Measurements from ENCODE around the gene SIPA1. TPM values are rescaled to one million over a fixed set of nuclear protein-coding genes. Genes with fewer than 3 reads are reported as not detected.

SIPA1 gene
- total RNA-seq, 1 experiment from 2014 or later: 105 TPM

DNA sequence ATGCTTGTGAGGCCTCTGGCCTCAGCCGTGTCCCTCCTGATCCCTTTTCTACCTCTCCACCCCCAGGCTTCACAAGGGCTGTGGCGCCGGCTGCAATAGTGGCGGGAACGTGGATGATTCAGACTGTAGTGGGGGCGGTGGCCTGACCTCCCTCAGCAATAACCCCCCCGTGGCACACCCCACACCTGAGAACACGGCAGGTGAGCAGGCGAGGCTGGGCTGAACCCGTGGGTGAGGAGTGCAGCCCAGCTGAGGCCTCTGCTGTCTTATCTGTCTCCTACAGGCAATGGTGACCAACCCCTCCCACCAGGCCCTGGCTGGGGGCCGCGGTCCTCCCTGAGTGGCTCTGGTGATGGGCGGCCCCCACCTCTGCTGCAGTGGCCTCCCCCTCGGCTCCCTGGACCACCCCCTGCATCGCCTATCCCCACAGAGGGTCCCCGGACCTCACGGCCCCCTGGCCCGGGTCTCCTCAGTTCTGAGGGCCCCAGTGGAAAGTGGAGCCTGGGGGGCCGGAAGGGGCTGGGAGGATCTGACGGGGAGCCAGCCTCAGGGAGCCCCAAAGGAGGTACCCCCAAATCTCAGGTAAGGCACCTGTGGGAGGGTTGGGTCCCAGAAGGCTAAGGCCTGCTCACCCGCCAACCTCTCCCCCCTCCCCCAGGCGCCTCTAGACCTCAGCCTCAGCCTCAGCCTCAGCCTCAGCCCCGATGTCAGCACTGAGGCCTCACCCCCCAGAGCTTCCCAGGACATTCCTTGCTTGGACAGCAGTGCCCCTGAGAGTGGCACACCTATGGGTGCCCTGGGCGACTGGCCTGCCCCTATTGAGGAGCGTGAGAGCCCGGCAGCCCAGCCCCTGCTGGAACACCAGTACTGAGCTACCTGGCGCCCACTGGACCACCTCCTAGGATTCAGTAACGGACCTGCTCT lies 1.5 kb upstream of the SIPA1 start:
- Histone ChIP-seq H3K9ac (ENCODE audit: low read length) (0 out of 2 replicates have a peak overlapping the region, but pooled peaks have one; percentile 83), H2AFZ (ENCODE audit: low read depth, low read length, poor library complexity, severe bottlenecking) (no peak overlapping the region), H3K4me1 (ENCODE audit: control insufficient read depth in 1 of 2, insufficient read depth in 2 of 2, low read length in 2 of 2) (peaks cover 11 to 27% of the 10 kb centered on the region in 2 experiments), H3K36me3 (ENCODE audit: control insufficient read depth in 1 of 2, insufficient read depth in 2 of 2, low read length in 2 of 2) (peaks cover 4 to 41% of the 10 kb centered on the region in 2 experiments; a peak in 3 of 4 replicates), H3K27ac (ENCODE audit: low read depth, low read length) (peak overlapping the region; percentile 97; the same call in 1 of the 2 replicates), H3K27me3 (ENCODE audit: insufficient read depth, low read length) (no peaks in the 10 kb centered on the region), H3K4me2 (ENCODE audit: low read length) (peak overlapping the region; percentile 87; the same call in 1 of the 2 replicates), H4K20me1 (ENCODE audit: insufficient read depth) (no peaks in the 10 kb centered on the region), H3K9me2 (ENCODE audit: insufficient read depth) (no peaks in the 10 kb centered on the region), H3K9me3 (ENCODE audit: control insufficient read depth in 1 of 2, insufficient read depth in 1 of 2, low read depth in 1 of 2, low read length in 2 of 2) (no peaks in the 10 kb centered on the region), H3K4me3 (replicated peaks in 1 of 2; ENCODE audit: low read depth in 1 of 2, low read length in 2 of 2) (no peak overlapping the region), H3K79me2 (ENCODE audit: insufficient read depth, low read length) (peaks cover 13% of the 10 kb centered on the region; the same call in 1 of the 2 replicates)
- ChIA-PET POLR2A (no interaction called here), CTCF (interaction anchor here (1.6 kb wide), 1 partner anchor 223 kb away, joined by 6 read pairs; no protein-coding TSS in a partner anchor), RAD21 (ENCODE audit: low non-redundant PET in 1 of 2, low total read pairs in 2 of 2, uncharacterized antibody in 2 of 2, unreplicated experiment in 2 of 2) (no interaction called here)
- no peak for TF ChIP-seq CTCF (IDR thresholded peaks at IDR 0.05 in 2 of 3, conservative IDR thresholded peaks at IDR 0.05 in 1 of 3; ENCODE audit: borderline replicate concordance in 1 of 3, insufficient read depth in 1 of 3, low read depth in 2 of 3, low read length in 2 of 3)
- no peak for TF ChIP-seq MAX (IDR thresholded peaks at IDR 0.05)
- no peak for TF ChIP-seq REST (IDR thresholded peaks at IDR 0.05; ENCODE audit: low read depth)
- TF ChIP-seq JUND (IDR thresholded peaks at IDR 0.05): no peak
- no peak for TF ChIP-seq RAD21 (IDR thresholded peaks at IDR 0.05; ENCODE audit: low read depth)
- intact Hi-C loops (cut with micrococcal nuclease): no loop called here
- no peak for DNase-seq (ENCODE audit: low read depth, low spot score)
- ATAC-seq: no peak
- BruUV-seq (replicated peaks): no TSS peak

Measured in HCT116 (cell line).